22Rv1 (cell line): ENCODE data around the gene RNF223.

Experiments
- H3K27ac ChIP-seq: fragments of 450-650 bp; 2 replicates; pipeline ENCODE4 v1.5.1; 2017
- CTCF ChIP-seq: fragments of 450-650 bp; IDR thresholded peaks from 2 replicates; pipeline ENCODE4 v1.5.1; 2017; ENCODE audit warnings: mild to moderate bottlenecking
- ZFX ChIP-seq: fragments of 450-650 bp; IDR thresholded peaks from 2 replicates; pipeline ENCODE4 v1.6.1; 2017; ENCODE audit warnings: antibody characterized with exemption, borderline replicate concordance

RNF223 gene

GRCh38 chr1:1119272-1119890 is 45.3 kb upstream of the RNF223 start:
- TF ChIP-seq CTCF = no peak
- TF ChIP-seq ZFX = no peak
- H3K27ac ChIP-seq = no peak overlapping the region

- no peak for TF ChIP-seq ZFX
- TF ChIP-seq CTCF = no peak
- no peak overlapping the region for H3K27ac ChIP-seq
Measured at GRCh38 chr1:1118876-1119220, 44.7 kb upstream of the RNF223 start.

GRCh38 chr1:1118011-1118875 is 44.1 kb upstream of the RNF223 start:
- TF ChIP-seq ZFX (no peak), CTCF (no peak)
- H3K27ac ChIP-seq = no peak overlapping the region

- TF ChIP-seq CTCF (no peak), ZFX (no peak)
- H3K27ac ChIP-seq = no peak overlapping the region
Measured at GRCh38 chr1:1117469-1117831, 43.3 kb upstream of the RNF223 start.

GRCh38 chr1:1116701-1117468 is 42.8 kb upstream of the RNF223 start:
- no peak overlapping the region for H3K27ac ChIP-seq
- TF ChIP-seq ZFX (no peak), CTCF (no peak)

- H3K27ac ChIP-seq = peak within 1 kb of the TSS; percentile 58
- TF ChIP-seq CTCF (no peak), ZFX (no peak)
Measured at GRCh38 chr1:1115786-1116700, 41.9 kb upstream of the RNF223 start, which contains the start of gene C1orf159. Gene C1orf159 (minus strand): TSS chr1:1116089. CDS start chr1:1091543, 24,546 bp downstream.
